ENCODE data around the gene SLC10A6.

GRCh38 chr4:86809809-86810208 lies 39.4 kb downstream of the SLC10A6 start:
- TF ChIP-seq POLR2A (IDR thresholded peaks at IDR 0.05), result no peak
- TF ChIP-seq, protein P1, sequence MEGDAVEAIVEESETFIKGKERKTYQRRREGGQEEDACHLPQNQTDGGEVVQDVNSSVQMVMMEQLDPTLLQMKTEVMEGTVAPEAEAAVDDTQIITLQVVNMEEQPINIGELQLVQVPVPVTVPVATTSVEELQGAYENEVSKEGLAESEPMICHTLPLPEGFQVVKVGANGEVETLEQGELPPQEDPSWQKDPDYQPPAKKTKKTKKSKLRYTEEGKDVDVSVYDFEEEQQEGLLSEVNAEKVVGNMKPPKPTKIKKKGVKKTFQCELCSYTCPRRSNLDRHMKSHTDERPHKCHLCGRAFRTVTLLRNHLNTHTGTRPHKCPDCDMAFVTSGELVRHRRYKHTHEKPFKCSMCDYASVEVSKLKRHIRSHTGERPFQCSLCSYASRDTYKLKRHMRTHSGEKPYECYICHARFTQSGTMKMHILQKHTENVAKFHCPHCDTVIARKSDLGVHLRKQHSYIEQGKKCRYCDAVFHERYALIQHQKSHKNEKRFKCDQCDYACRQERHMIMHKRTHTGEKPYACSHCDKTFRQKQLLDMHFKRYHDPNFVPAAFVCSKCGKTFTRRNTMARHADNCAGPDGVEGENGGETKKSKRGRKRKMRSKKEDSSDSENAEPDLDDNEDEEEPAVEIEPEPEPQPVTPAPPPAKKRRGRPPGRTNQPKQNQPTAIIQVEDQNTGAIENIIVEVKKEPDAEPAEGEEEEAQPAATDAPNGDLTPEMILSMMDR (IDR thresholded peaks at IDR 0.05), result no peak
